GM23248 (cell line): ENCODE results near the gene FNDC3B. TPM values are rescaled to one million over a fixed set of nuclear protein-coding genes. Genes with fewer than 3 reads are reported as not detected.

Source experiments
- DNase-seq: peaks from one replicate; pipeline ENCODE4 v3.0.0-alpha.2; 2015
- H2AFZ ChIP-seq: fragments of 200-600 bp; sonication (generic); 2 replicates; pipeline ENCODE4 v1.6.1; 2016; ENCODE audit warnings: antibody characterized with exemption
- H3F3A ChIP-seq: fragments of 200-600 bp; sonication (generic); 2 replicates; pipeline ENCODE4 v1.6.1; 2016; ENCODE audit warnings: mild to moderate bottlenecking, antibody characterized with exemption, mixed run types; ENCODE audit not compliant: insufficient read depth
- H3K27ac ChIP-seq: fragments of 200-600 bp; sonication (generic); 2 replicates; pipeline ENCODE4 v1.5.1; 2016; ENCODE audit warnings: mild to moderate bottlenecking
- H3K27me3 ChIP-seq: fragments of 200-600 bp; sonication (generic); replicated peaks from 2 replicates; pipeline ENCODE4 v1.6.1; 2016; ENCODE audit warnings: mild to moderate bottlenecking; ENCODE audit not compliant: insufficient read depth
- H3K36me3 ChIP-seq: fragments of 200-600 bp; sonication (generic); 2 replicates; pipeline ENCODE4 v1.6.1; 2016; ENCODE audit warnings: low read depth, mild to moderate bottlenecking
- H3K4me1 ChIP-seq: fragments of 200-600 bp; sonication (generic); 2 replicates; pipeline ENCODE4 v1.6.1; 2016; ENCODE audit warnings: mild to moderate bottlenecking; ENCODE audit not compliant: insufficient read depth
- H3K4me2 ChIP-seq: fragments of 200-600 bp; sonication (generic); one replicate; pipeline ENCODE4 v1.6.1; 2016; ENCODE audit warnings: mild to moderate bottlenecking; ENCODE audit not compliant: unreplicated experiment
- H3K4me3 ChIP-seq: fragments of 200-600 bp; sonication (generic); 2 replicates; pipeline ENCODE4 v1.5.1; 2016; ENCODE audit warnings: mild to moderate bottlenecking
- H3K79me2 ChIP-seq: fragments of 200-600 bp; sonication (generic); 2 replicates; pipeline ENCODE4 v1.6.1; 2016; ENCODE audit warnings: mild to moderate bottlenecking; ENCODE audit not compliant: insufficient read depth
- H3K9ac ChIP-seq: fragments of 200-600 bp; sonication (generic); 2 replicates; pipeline ENCODE4 v1.6.1; 2016; ENCODE audit warnings: mild to moderate bottlenecking
- H3K9me2 ChIP-seq: fragments of 200-600 bp; sonication (generic); 2 replicates; pipeline ENCODE4 v1.6.1; 2016; ENCODE audit warnings: mixed run types, mild to moderate bottlenecking, moderate library complexity; ENCODE audit not compliant: insufficient read depth
- H3K9me3 ChIP-seq: fragments of 200-600 bp; sonication (generic); one replicate; pipeline ENCODE4 v1.6.1; 2017; ENCODE audit warnings: low read depth
- H4K20me1 ChIP-seq: fragments of 200-600 bp; sonication (generic); 2 replicates; pipeline ENCODE4 v1.6.0; 2016; ENCODE audit not compliant: insufficient read depth
- EZH2 ChIP-seq: fragments of 200-600 bp; sonication (generic); IDR thresholded peaks from 2 replicates; pipeline ENCODE4 v1.6.1; 2018; ENCODE audit warnings: antibody characterized with exemption, mild to moderate bottlenecking; ENCODE audit not compliant: insufficient read depth, poor library complexity, severe bottlenecking
- EZH2phosphoT487 ChIP-seq: fragments of 200-600 bp; sonication (generic); IDR thresholded peaks from 2 replicates; pipeline ENCODE4 v1.6.1; 2018; ENCODE audit warnings: antibody characterized with exemption, moderate library complexity, mild to moderate bottlenecking, low read depth; ENCODE audit not compliant: insufficient read depth
- WGBS, 2 experiments: methylation state at CpG; one replicate each; pipeline ENCODE4 v1.1.6; 2015 to 2017; ENCODE audit warnings: low lambda C conversion rate in 2 of 2, low coverage in 1 of 2; ENCODE audit errors: missing lambda C conversion rate in 2 of 2; 5-methylcytosine and 5-hydroxymethylcytosine counted together
- in situ Hi-C: fragments of 300-500 bp; cut with MboI; formaldehyde crosslinking; loops from 2 replicates; pipeline ENCODE4 v1.15.0; 2020
- polyA plus RNA-seq: library from polyadenylated mRNA; unstranded; fragments of >200 nt; fragmentation: Nextera tagmentation; extraction: Ambion mirVana; gene quantifications from 2 replicates; pipeline ENCODE4 v1.2.1, GENCODE V29; 2016
- total RNA-seq: library from RNA; depleted of rRNA; stranded (reverse); fragments of >200 nt; shearing (Covaris generic); gene quantifications from 2 replicates; pipeline ENCODE4 v1.2.3, GENCODE V29; 2014

FNDC3B gene
- total and polyA plus RNA-seq, 2 experiments from 2014 or later = 85.5 to 123 TPM

DNA sequence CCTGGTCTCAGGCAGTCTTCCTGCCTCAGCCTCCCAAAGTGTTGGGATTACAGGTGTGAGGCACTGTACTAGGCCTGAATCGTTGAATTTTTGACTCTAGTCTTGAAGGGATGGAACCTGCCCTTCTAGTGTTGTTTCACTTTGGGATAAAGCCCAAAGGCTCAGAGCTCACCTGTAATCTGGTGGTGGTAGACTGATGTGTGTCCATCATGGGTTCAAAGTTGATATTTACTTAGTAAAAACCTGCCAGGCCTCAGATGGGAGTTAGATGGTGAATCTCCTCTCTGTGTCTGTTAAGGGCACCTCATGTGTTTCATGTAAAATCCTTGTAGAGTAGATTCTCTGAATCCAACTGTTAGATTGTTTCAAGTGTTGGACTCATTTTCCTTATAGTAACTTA, 41.1 kb downstream of the FNDC3B start:
- Histone ChIP-seq H3K9me3 (no peaks in the 10 kb centered on the region), H3K4me2 (no peak overlapping the region), H3K4me3 (no peak overlapping the region), H3K9ac (no peak overlapping the region), H3K36me3 (0 out of 2 replicates have a peak, but pooled peaks cover 10% of the 10 kb centered on the region), H3K79me2 (peaks cover 96% of the 10 kb centered on the region), H2AFZ (no peak overlapping the region), H3K4me1 (peaks cover 46% of the 10 kb centered on the region), H3K27ac (no peak overlapping the region), H4K20me1 (0 out of 2 replicates have a peak, but pooled peaks cover 5% of the 10 kb centered on the region), H3F3A (peaks cover 62% of the 10 kb centered on the region), H3K9me2 (no peaks in the 10 kb centered on the region), H3K27me3 (no peaks in the 10 kb centered on the region)
- no peak for TF ChIP-seq EZH2phosphoT487
- no peak for TF ChIP-seq EZH2
- no peak for DNase-seq
- 100% methylated on average over 1 of the region's 1 CpG for WGBS, 2 experiments
- in situ Hi-C loops = no loop called here

DNA sequence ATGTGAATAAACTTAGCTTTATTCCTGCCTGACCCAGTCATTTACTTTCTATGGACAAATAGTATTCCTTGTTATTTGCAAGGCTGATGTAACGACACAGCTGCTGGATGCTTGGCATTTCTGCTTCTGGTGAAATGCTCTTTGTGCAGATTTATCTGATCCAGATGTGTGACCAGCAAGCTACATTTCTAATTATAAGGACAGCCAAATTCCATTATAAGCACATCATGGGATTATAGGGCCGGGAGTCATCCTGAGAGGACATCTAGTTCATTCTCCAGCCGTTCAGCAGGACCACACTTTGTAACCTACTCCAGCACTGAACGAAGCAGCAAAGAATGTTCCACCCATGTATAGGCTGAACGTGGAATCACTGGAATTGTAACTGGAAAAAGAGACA, 42.9 kb downstream of the FNDC3B start:
- in situ Hi-C loops = no loop called here
- no peaks in the 10 kb centered on the region for H3K9me3 ChIP-seq
- H3K27me3 ChIP-seq = no peaks in the 10 kb centered on the region
- H3K9ac ChIP-seq = peak overlapping the region; percentile 75
- peak overlapping the region; percentile 31 for H3K4me3 ChIP-seq
- H3K79me2 ChIP-seq = peaks cover 96% of the 10 kb centered on the region
- peak overlapping the region; percentile 70 for H3K4me2 ChIP-seq
- H3K9me2 ChIP-seq = no peaks in the 10 kb centered on the region
- H3K27ac ChIP-seq = peak overlapping the region; percentile 95
- H3K36me3 ChIP-seq = 0 out of 2 replicates have a peak, but pooled peaks cover 10% of the 10 kb centered on the region
- no peaks in the 10 kb centered on the region for H4K20me1 ChIP-seq
- H3F3A ChIP-seq = peaks cover 71% of the 10 kb centered on the region
- DNase-seq = peak; percentile 98
- WGBS, 2 experiments = 0 to 1% methylated on average over 5 of the region's 5 CpGs
- H2AFZ ChIP-seq = no peak overlapping the region
- peaks cover 64% of the 10 kb centered on the region for H3K4me1 ChIP-seq
- TF ChIP-seq EZH2phosphoT487 (0 out of 2 replicates have a peak, but pooled peaks have one; percentile 29), EZH2 (no peak)

DNA sequence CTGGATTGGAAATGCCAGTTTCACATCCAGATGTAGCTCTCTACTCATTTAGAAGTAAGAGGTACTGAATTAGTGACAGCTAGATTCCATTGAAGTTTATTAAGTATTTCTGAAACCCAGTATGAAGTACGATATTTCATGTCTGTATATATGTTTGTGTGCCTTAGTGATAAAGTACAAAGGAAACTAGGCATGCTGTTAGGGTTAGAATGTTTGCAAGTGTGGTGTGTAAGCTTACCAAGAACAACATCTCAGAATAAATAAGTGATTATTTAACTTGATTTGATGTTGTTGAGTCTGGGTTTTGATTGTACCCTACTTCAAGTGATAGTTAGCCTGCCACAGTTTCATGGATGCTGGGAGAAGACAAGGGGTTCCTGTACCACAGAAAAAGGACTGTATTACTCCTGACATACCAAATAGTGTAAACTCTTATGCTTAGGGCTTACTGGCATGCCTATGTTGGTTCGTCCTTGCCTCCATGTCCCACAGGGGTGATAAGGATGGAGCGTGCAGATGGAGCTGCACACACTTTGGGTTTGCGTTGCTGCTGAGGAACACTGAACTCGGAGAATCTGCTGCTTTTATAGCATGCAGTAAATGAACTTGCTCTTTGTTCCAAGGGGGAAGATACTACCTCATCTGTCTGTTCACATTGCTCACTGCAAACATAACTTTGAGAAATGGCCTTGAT, 43.6 kb downstream of the FNDC3B start:
- TF ChIP-seq EZH2phosphoT487 = no peak
- TF ChIP-seq EZH2 = no peak
- H3K79me2 ChIP-seq = peaks cover 96% of the 10 kb centered on the region
- DNase-seq = no peak
- H3K9me2 ChIP-seq = no peaks in the 10 kb centered on the region
- 80 to 83% methylated on average over 5 of the region's 5 CpGs for WGBS, 2 experiments
- H3K27ac ChIP-seq = peak overlapping the region; percentile 95
- 0 out of 2 replicates have a peak, but pooled peaks cover 10% of the 10 kb centered on the region for H3K36me3 ChIP-seq
- H4K20me1 ChIP-seq = no peaks in the 10 kb centered on the region
- H3K4me1 ChIP-seq = peaks cover 71% of the 10 kb centered on the region
- no peaks in the 10 kb centered on the region for H3K9me3 ChIP-seq
- H3K4me3 ChIP-seq = peak overlapping the region; percentile 31
- no peaks in the 10 kb centered on the region for H3K27me3 ChIP-seq
- peak overlapping the region; percentile 75 for H3K9ac ChIP-seq
- H2AFZ ChIP-seq = no peak overlapping the region
- in situ Hi-C loops = no loop called here
- H3F3A ChIP-seq = peaks cover 73% of the 10 kb centered on the region
- peak overlapping the region; percentile 70 for H3K4me2 ChIP-seq

DNA sequence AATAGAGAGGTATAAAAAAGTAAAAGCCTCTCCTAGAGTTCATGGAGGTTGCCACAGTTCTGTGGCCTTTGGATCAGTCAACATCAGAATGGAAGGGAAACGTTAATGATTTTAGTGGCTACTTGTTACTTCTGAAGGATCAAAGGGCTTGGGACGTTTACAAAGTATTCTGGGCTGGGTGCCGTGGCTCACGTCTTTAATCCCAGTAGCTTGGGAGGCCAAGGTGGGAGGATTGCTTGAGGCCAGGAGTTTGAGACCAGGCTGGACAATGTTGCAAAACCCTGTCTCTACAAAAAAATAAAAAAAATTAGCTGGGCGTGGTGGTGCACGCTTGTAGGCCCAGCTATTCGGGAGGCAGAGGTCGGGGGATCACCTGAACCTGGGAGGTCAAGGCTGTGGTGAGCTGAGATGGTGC, 44.6 kb downstream of the FNDC3B start:
- Histone ChIP-seq H3K9me3 (no peaks in the 10 kb centered on the region), H3K27me3 (no peaks in the 10 kb centered on the region), H3K79me2 (peaks cover 96% of the 10 kb centered on the region), H3K4me1 (peaks cover 81% of the 10 kb centered on the region), H3K9me2 (no peaks in the 10 kb centered on the region), H3K36me3 (0 out of 2 replicates have a peak, but pooled peaks cover 10% of the 10 kb centered on the region), H3K4me3 (no peak overlapping the region), H3K9ac (no peak overlapping the region), H3K27ac (peak overlapping the region; percentile 95), H3K4me2 (no peak overlapping the region), H3F3A (peaks cover 79% of the 10 kb centered on the region), H4K20me1 (no peaks in the 10 kb centered on the region), H2AFZ (no peak overlapping the region)
- in situ Hi-C loops = no loop called here
- TF ChIP-seq EZH2 (no peak), EZH2phosphoT487 (no peak)
- 88 to 91% methylated on average over 8 of the region's 8 CpGs for WGBS, 2 experiments
- DNase-seq = no peak
